PC-9 (cell line): ENCODE results near the gene MAGEB4.

Source experiments
- EZH2 ChIP-seq: fragments of 200-600 bp; sonication (generic); IDR thresholded peaks from 2 replicates; pipeline ENCODE4 v1.8.0; 2017; ENCODE audit warnings: antibody characterized with exemption, low read depth
- TF ChIP-seq, protein P1 (sequence below): fragments of 200-600 bp; sonication (generic); conservative IDR thresholded peaks from 2 replicates; pipeline ENCODE4 v1.6.1; 2017; ENCODE audit warnings: mixed run types, antibody characterized with exemption, mild to moderate bottlenecking, moderate library complexity

DNA sequence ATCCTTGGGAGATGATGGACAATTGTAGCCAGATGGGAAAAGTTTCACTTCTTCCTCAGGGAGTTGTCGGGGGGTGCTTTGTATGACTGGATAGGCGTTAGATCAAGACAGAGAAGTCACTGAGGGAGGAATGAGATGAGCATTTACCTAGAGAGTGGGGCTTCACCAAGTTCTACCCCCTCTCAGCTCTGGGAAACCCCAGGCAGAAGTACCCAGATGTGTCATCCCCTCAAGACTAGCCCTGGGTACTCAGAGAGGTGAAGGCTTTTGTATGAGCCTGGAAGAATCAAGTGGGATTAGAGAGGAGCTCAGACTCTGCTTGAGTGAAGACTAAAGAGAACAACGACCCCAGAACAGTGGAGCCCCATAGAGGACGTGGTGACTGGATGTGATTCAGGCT is 7.1 kb downstream of the MAGEB4 start:
- TF ChIP-seq, protein P1, sequence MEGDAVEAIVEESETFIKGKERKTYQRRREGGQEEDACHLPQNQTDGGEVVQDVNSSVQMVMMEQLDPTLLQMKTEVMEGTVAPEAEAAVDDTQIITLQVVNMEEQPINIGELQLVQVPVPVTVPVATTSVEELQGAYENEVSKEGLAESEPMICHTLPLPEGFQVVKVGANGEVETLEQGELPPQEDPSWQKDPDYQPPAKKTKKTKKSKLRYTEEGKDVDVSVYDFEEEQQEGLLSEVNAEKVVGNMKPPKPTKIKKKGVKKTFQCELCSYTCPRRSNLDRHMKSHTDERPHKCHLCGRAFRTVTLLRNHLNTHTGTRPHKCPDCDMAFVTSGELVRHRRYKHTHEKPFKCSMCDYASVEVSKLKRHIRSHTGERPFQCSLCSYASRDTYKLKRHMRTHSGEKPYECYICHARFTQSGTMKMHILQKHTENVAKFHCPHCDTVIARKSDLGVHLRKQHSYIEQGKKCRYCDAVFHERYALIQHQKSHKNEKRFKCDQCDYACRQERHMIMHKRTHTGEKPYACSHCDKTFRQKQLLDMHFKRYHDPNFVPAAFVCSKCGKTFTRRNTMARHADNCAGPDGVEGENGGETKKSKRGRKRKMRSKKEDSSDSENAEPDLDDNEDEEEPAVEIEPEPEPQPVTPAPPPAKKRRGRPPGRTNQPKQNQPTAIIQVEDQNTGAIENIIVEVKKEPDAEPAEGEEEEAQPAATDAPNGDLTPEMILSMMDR, result no peak
- no peak for TF ChIP-seq EZH2
